Activated CD8-positive, alpha-beta memory T cell treated with anti-CD3 and anti-CD28 coated beads for 4 hours (primary cell): ENCODE data around the gene MRNIP.
"Not testable (repeated sequence)": the region's sequence is repeated elsewhere in the genome, so short reads cannot be mapped to it uniquely, and the experiment has no call there.

Experiments used
- DNase-seq, 2 donors: peaks; one replicate each; pipeline ENCODE4 v3.0.0-alpha.2; 2020; ENCODE audit warnings: low read depth in 2 of 2

The MRNIP gene

GRCh38 chr5:179872055-179872827 is 13.6 kb upstream of the MRNIP start:
- DNase-seq, result no peak

GRCh38 chr5:179871533-179871932 is 12.9 kb upstream of the MRNIP start:
- DNase-seq, result not testable (repeated sequence)

DNA sequence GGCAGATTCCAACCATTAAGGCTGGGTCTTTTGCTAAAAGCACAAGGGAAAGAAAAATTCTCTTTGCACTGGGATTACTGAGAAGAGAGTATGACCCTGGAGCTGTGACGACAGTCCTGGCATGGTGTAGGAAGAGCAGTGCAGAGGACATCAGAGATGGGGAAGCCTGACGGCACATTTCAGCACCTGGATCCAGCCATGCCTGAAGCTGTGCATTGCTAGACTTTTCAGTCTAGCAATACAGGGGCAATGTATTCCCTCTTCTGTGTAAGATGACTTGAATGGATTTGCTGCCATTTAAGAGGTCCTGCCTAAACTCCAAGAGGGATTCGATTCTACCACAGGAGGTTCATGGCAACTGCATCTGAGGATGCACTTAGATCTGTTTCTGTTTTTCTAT is 12.3 kb upstream of the MRNIP start:
- no peak for DNase-seq

DNA sequence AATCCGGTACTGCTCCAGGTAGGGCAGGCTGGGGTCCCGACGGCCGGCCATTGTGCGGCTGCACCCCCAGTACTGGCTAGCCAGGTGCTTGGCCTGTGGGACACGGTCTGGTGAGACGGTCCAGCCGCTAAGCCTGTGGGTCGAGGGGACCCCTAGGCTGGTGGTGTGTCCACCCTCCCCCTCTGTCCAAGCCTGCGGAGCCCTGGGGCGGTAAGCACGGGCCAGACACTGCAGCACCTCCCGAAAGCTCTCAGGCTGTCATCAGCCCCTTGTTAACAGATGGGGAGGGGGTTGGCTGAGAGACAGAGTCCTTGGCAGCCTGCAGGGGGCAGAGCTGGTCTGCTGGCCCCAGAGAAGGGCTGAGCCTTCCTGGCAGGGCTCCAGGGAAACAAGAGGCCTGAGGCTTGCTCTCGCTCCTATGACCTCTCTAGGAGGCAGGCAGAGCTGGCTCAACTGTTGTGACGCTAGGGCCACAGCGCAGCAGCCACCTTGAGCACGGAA is 11.8 kb upstream of the MRNIP start:
- DNase-seq, result no peak

- no peak for DNase-seq
Observed at GRCh38 chr5:179869641-179870402, 11.2 kb upstream of the MRNIP start.

GRCh38 chr5:179869101-179869500 is 10.5 kb upstream of the MRNIP start:
- no peak for DNase-seq

- DNase-seq, result no peak
Observed at GRCh38 chr5:179868541-179868940, 9.9 kb upstream of the MRNIP start.

DNA sequence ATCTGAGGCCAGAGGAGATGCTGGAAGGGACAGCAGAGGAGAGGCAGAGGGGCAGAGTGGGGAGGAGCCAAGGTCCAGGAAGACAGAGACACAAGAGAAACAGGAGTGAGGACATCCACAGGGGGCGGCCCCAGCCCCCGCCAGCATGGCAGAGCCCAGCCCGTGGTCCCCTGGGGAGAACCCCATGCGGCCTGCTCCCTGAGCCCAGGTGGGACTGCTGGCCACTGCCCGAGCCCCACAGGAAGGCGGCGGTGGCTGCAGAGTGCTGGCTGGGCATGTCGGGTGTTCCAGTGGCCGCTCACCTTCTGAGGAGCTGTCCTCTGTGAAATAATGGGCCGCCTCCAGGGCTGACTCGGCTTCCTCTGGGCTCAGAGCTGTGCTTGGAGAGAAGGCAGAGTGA is 8.9 kb upstream of the MRNIP start:
- DNase-seq, result no peak

DNA sequence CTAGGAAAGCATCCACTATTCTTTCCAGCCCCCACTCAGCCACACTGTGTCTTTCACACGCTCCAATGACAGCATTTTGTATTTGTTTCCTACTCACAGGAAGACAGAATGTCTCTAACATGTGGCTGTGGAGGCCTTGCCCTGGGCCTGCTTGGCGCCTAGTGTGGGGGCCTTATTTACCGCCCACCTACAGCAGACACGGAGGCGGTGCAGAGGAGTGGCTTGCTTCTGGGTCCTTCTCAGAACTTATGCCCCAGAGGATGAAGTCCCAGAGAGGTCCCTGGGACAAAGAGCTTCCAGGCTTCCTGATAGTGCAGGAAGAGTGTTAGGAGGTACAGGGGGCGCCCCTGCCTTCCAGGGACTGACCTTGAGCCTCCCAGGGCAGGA is 8.5 kb upstream of the MRNIP start:
- DNase-seq, result no peak

- DNase-seq, result no peak
Observed at GRCh38 chr5:179866241-179867078, 7.8 kb upstream of the MRNIP start.

GRCh38 chr5:179865491-179866240 is 7.0 kb upstream of the MRNIP start:
- no peak for DNase-seq

GRCh38 chr5:179864686-179865085 is 6.1 kb upstream of the MRNIP start:
- DNase-seq, result no peak

DNA sequence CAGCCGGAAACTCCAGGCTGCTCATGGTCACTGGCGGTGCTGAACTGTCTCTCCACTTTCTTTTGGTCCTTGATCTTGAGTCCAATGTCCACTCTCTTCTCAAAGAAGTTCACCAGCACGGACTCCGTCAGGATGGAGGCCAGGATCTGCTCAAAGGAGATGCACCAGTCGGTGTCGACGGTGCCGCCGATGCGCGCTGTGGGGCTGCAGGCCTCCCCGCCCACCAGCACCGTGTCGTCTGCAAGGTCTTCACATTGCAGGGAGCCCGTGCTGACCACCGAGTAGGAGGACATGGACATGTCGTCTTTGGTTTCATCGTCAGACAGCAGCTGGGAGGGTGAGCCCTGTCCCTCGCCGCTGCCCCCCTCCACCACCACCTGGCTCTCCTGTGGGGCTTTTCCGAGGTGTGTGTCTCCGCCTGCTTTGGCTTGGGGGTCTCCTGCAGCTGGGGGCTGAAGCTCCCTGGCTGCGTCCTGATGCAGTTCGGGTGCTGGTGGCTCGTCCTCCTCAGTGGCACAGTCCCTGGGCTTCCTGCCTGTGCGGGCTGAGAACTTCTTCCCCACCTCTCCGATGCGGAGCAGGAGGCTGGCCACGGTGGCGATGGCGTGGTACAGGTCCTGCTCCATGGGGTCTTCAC is 5.0 kb upstream of the MRNIP start:
- DNase-seq, result no peak

DNA sequence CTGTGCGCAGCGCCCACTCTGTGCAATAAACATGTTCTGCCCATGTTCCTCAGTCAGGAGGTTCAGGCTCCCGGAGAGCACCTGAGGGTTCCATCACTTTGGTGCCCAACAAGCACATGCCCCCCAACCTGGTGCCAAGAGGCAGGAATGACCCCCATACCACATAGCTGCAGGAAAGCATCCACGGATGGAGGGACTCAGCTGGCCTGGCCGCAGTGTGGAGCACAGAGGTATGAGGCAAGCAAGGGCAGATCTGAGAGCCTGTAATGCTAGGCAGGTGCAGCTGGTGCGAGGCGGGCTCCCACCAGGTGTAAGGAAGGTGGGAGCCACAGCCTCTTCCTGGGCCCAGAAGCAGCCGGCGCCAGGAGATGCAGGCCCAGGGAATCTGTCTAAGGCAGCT is 4.3 kb upstream of the MRNIP start:
- DNase-seq, result no peak

- DNase-seq, result no peak
Observed at GRCh38 chr5:179862296-179862695, 3.7 kb upstream of the MRNIP start.

DNA sequence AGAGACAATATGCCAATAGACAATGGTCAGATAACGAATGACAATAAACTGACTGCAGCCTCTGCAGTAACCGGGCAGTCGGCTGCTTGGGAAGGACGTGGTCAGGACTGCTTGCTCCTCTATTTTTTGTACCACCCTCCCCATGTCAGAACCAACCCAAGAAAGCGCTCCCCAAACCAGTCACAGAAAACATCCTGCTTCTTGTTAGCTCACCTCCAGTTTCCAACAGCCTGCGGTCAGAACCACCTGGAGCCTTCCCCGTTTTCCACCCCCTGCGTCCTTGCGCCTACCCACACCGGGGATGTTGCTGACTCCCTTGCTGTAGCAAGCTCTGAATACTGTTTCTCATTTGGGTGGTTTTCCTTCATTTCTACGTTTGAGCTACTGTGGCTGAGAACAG is 1.7 kb upstream of the MRNIP start:
- no peak for DNase-seq

DNA sequence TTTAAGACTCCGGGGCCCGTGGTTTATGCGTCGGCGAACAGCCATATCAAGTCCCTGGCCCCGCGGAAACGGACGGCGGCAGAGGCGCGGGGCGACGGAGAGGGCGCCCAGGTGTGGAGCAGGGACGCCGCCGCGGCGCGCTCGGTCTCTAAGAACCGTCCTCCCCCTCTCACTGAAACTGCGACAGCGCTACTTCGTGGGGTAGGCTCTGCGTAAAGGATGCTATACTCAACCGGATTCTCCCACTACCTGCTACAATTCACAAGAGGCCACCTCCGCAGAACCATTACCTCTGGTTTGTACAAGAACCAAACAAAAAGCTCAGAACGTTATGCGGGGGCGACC is 404 bp downstream of the MRNIP start:
- DNase-seq, result peak; percentile 29 to 50

DNA sequence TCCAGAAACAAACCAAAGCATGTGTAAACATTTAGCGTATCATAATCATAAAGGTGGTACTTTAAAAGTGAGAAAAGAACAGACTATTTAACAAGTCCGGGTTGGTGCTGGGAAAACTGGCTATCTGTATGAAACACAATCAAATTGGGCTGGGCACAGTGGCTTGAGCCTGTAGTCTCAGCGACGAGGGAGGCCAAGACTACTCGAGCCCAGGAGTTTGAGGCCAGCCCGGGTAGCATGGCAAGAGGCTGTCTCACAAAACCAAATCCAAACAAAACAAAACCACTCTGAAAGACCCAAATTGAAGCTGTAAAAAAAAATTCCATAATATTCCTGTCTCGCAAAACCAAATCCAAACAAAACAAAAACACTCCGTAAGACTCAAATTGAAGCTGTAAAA is 4.3 kb downstream of the MRNIP start:
- no peak for DNase-seq

DNA sequence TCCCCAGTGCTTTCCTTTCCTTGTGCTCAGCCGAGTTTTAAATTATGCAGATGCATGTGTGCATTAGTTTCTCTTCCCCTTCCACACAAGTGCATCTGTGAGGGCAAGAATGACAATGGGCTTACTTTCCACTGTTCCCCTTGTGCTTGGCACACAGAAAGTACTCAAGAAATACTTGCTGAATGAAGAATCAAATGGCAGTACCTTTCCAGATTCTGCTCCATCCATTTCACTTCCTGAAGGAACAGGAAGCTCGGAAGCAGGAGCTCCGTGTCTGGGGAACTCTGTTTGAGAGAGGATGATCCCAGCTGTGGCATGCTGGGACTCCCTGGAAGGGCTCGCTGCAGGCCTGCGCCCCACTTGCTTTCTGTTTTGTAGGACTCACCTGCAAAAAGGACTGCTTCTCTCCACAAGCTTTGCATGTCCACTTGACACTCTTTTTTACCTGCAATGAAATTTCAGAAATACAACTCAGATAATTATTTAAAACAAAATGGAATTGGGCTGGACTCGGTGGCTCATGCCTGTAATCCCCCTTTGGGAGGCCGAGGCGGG is 5.5 kb downstream of the MRNIP start:
- no peak for DNase-seq

DNA sequence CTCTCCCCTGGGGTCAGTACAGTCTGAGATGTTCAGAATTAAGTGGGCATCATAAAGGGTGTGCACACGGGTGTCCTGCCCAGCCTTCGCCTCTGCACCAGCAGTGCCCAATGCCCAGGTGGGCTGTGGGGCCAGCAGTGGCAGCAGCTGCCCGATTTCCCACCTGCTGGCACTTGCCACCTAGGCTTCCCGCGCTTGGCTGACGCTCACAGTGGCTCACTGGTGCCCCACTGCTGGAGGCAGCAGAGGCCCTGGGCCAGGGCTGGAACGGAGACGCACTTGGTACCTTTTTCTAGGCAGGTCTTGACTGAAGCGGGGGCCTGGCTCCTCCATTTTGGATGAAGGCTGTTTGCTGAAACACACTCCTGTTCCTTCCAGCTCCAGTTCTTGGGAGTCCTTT is 17.0 kb downstream of the MRNIP start:
- DNase-seq, result no peak

GRCh38 chr5:179840766-179841165 is 17.9 kb downstream of the MRNIP start:
- no peak for DNase-seq
